Parathyroid adenoma (tissue), 2 donors: Measurements from ENCODE around the gene NAGLU.

Experiments
- H2AFZ ChIP-seq: fragments of 300-600 bp; sonication (generic); one replicate; pipeline ENCODE4 v1.7.0; 2017; ENCODE audit warnings: antibody characterized with exemption, mild to moderate bottlenecking
- H3K27ac ChIP-seq: fragments of 300-600 bp; sonication (generic); one replicate; pipeline ENCODE4 v1.7.0; 2017
- H3K27me3 ChIP-seq: fragments of 300-600 bp; sonication (generic); one replicate; pipeline ENCODE4 v1.7.0; 2017; ENCODE audit warnings: low read length; ENCODE audit not compliant: control insufficient read depth, insufficient read depth
- H3K36me3 ChIP-seq: fragments of 300-600 bp; sonication (generic); one replicate; pipeline ENCODE4 v1.7.0; 2017; ENCODE audit warnings: low read length; ENCODE audit not compliant: control insufficient read depth, insufficient read depth
- H3K4me1 ChIP-seq: fragments of 300-600 bp; sonication (generic); one replicate; pipeline ENCODE4 v1.7.0; 2017; ENCODE audit warnings: control low read depth
- H3K4me2 ChIP-seq: fragments of 300-600 bp; sonication (generic); one replicate; pipeline ENCODE4 v1.7.0; 2017; ENCODE audit warnings: low read length
- H3K4me3 ChIP-seq: fragments of 300-600 bp; sonication (generic); one replicate; pipeline ENCODE4 v1.7.0; 2017; ENCODE audit warnings: low read depth, low read length
- H3K79me2 ChIP-seq: fragments of 300-600 bp; sonication (generic); one replicate; pipeline ENCODE4 v1.7.0; 2017; ENCODE audit warnings: control low read depth
- H3K9ac ChIP-seq: fragments of 300-600 bp; sonication (generic); one replicate; pipeline ENCODE4 v1.7.0; 2017; ENCODE audit warnings: mild to moderate bottlenecking
- H3K9me3 ChIP-seq: fragments of 300-600 bp; sonication (generic); one replicate; pipeline ENCODE4 v1.7.0; 2017; ENCODE audit warnings: low read length; ENCODE audit not compliant: control insufficient read depth
- CTCF ChIP-seq: fragments of 300-600 bp; sonication (generic); IDR thresholded peaks from one replicate; pipeline ENCODE4 v1.7.0; 2017; ENCODE audit warnings: antibody characterized with exemption, mild to moderate bottlenecking
- donor health status: primary hyperparathyroidism.

Gene NAGLU

GRCh38 chr17:42578282-42578869, 42.3 kb downstream of the NAGLU start:
- Histone ChIP-seq H3K4me3 (peak overlapping the region; percentile 99), H3K27ac (peak overlapping the region; percentile 83), H3K9ac (peak overlapping the region; percentile 4), H3K79me2 (peaks cover 4% of the 10 kb centered on the region), H3K36me3 (no peaks in the 10 kb centered on the region), H3K4me1 (peaks cover 9% of the 10 kb centered on the region), H3K9me3 (no peaks in the 10 kb centered on the region), H3K27me3 (no peaks in the 10 kb centered on the region), H3K4me2 (peak overlapping the region; percentile 71), H2AFZ (peak overlapping the region; percentile 78)
- TF ChIP-seq CTCF = peak; percentile 82

- Histone ChIP-seq H2AFZ (no peak overlapping the region), H3K36me3 (no peaks in the 10 kb centered on the region), H3K9me3 (no peaks in the 10 kb centered on the region)
Measured at GRCh38 chr17:42579794-42580551, 43.9 kb downstream of the NAGLU start.

GRCh38 chr17:42581744-42582270, 45.8 kb downstream of the NAGLU start:
- no peak for TF ChIP-seq CTCF
- Histone ChIP-seq H3K9me3 (no peaks in the 10 kb centered on the region), H3K79me2 (peaks cover 4% of the 10 kb centered on the region), H2AFZ (no peak overlapping the region), H3K9ac (no peak overlapping the region), H3K4me2 (no peak overlapping the region), H3K27ac (no peak overlapping the region), H3K4me3 (no peak overlapping the region), H3K4me1 (peaks cover 8% of the 10 kb centered on the region), H3K36me3 (no peaks in the 10 kb centered on the region), H3K27me3 (no peaks in the 10 kb centered on the region)

More at GRCh38 chr17:42579794-42580551, 43.9 kb downstream of the NAGLU start:
- Histone ChIP-seq H3K27ac (no peak overlapping the region), H3K27me3 (no peaks in the 10 kb centered on the region), H3K79me2 (peaks cover 4% of the 10 kb centered on the region), H3K4me1 (peaks cover 9% of the 10 kb centered on the region), H3K4me2 (no peak overlapping the region), H3K9ac (no peak overlapping the region), H3K4me3 (no peak overlapping the region)
- TF ChIP-seq CTCF = no peak

- Histone ChIP-seq H3K79me2 (peaks cover 8% of the 10 kb centered on the region), H3K9me3 (no peaks in the 10 kb centered on the region), H3K4me3 (no peak overlapping the region), H3K27me3 (no peaks in the 10 kb centered on the region), H2AFZ (no peak overlapping the region), H3K4me1 (no peaks in the 10 kb centered on the region), H3K4me2 (no peak overlapping the region), H3K9ac (no peak overlapping the region), H3K36me3 (no peaks in the 10 kb centered on the region), H3K27ac (no peak overlapping the region)
- no peak for TF ChIP-seq CTCF
Measured at GRCh38 chr17:42584880-42585279, 48.8 kb downstream of the NAGLU start.
